NT2/D1 (cell line): ENCODE data around the gene DLX3.
A peak's percentile ranks its signal among the peaks of the same experiment; 100 is the strongest.

Source experiments
- DNase-seq: peaks from one replicate; pipeline ENCODE4 v3.0.0-alpha.2; 2011; ENCODE audit warnings: low read depth, low spot score
- H3K27me3 ChIP-seq: 2 replicates; pipeline ENCODE4 v1.6.0; 2011; ENCODE audit warnings: mild to moderate bottlenecking; ENCODE audit not compliant: insufficient read length, insufficient read depth
- H3K36me3 ChIP-seq: 2 replicates; pipeline ENCODE4 v1.6.1; 2011; ENCODE audit warnings: mild to moderate bottlenecking, low read length, mixed read lengths; ENCODE audit not compliant: insufficient read depth, insufficient read length
- H3K4me1 ChIP-seq: 2 replicates; pipeline ENCODE4 v1.5.1; 2011; ENCODE audit not compliant: insufficient read depth, insufficient read length
- H3K4me3 ChIP-seq: 2 replicates; pipeline ENCODE4 v1.5.1; 2011; ENCODE audit warnings: low read depth; ENCODE audit not compliant: insufficient read length
- H3K9ac ChIP-seq: 2 replicates; pipeline ENCODE4 v1.6.0; 2011; ENCODE audit warnings: low read depth; ENCODE audit not compliant: insufficient read length
- H3K9me3 ChIP-seq: 2 replicates; pipeline ENCODE4 v1.5.1; 2011; ENCODE audit warnings: mild to moderate bottlenecking, low read length; ENCODE audit not compliant: insufficient read depth
- SUZ12 ChIP-seq: IDR thresholded peaks from 2 replicates; pipeline ENCODE4 v1.6.1; 2011; ENCODE audit not compliant: insufficient read length, insufficient read depth; ENCODE audit errors: extremely low read depth
- YY1 ChIP-seq: IDR thresholded peaks from 2 replicates; pipeline ENCODE4 v1.6.1; 2011; ENCODE audit not compliant: insufficient read length, insufficient read depth
- ZNF274 ChIP-seq: IDR thresholded peaks from 2 replicates; pipeline ENCODE4 v1.6.1; 2011; ENCODE audit warnings: mild to moderate bottlenecking, low read depth, low read length

The DLX3 gene

GRCh38 chr17:49959183-49959935 is 35.7 kb downstream of the DLX3 start:
- H3K36me3 ChIP-seq, result no peaks in the 10 kb centered on the region
- peaks cover 15% of the 10 kb centered on the region for H3K4me1 ChIP-seq
- TF ChIP-seq YY1 (no peak), ZNF274 (no peak), SUZ12 (no peak)
- no peak overlapping the region for H3K9ac ChIP-seq
- peaks cover 39% of the 10 kb centered on the region for H3K27me3 ChIP-seq
- H3K4me3 ChIP-seq, result no peak overlapping the region
- no peaks in the 10 kb centered on the region for H3K9me3 ChIP-seq
- DNase-seq, result no peak

GRCh38 chr17:49958723-49959122 is 36.3 kb downstream of the DLX3 start:
- no peak for DNase-seq
- H3K27me3 ChIP-seq, result peaks cover 32% of the 10 kb centered on the region
- TF ChIP-seq ZNF274, result no peak
- no peak for TF ChIP-seq YY1
- TF ChIP-seq SUZ12, result no peak

GRCh38 chr17:49957350-49957749 is 37.7 kb downstream of the DLX3 start:
- Histone ChIP-seq H3K36me3 (no peaks in the 10 kb centered on the region), H3K9ac (no peak overlapping the region), H3K9me3 (no peaks in the 10 kb centered on the region), H3K27me3 (peaks cover 19% of the 10 kb centered on the region), H3K4me3 (no peak overlapping the region), H3K4me1 (peaks cover 13% of the 10 kb centered on the region)
- DNase-seq, result no peak
- TF ChIP-seq ZNF274 (no peak), SUZ12 (no peak), YY1 (no peak)

More at GRCh38 chr17:49958723-49959122, 36.3 kb downstream of the DLX3 start:
- Histone ChIP-seq H3K36me3 (no peaks in the 10 kb centered on the region), H3K9ac (no peak overlapping the region), H3K4me3 (no peak overlapping the region), H3K4me1 (peaks cover 16% of the 10 kb centered on the region), H3K9me3 (no peaks in the 10 kb centered on the region)

GRCh38 chr17:49956780-49957179 is 38.2 kb downstream of the DLX3 start:
- Histone ChIP-seq H3K4me3 (no peak overlapping the region), H3K9me3 (no peaks in the 10 kb centered on the region), H3K36me3 (no peaks in the 10 kb centered on the region), H3K9ac (no peak overlapping the region), H3K27me3 (peaks cover 15% of the 10 kb centered on the region), H3K4me1 (peaks cover 13% of the 10 kb centered on the region)
- no peak for TF ChIP-seq SUZ12
- TF ChIP-seq YY1, result no peak
- no peak for DNase-seq

GRCh38 chr17:49955157-49955556 is 39.9 kb downstream of the DLX3 start:
- H3K9ac ChIP-seq, result no peak overlapping the region
- H3K4me3 ChIP-seq, result no peak overlapping the region
- no peak for DNase-seq
- TF ChIP-seq YY1 (no peak), SUZ12 (no peak), ZNF274 (no peak)
- no peaks in the 10 kb centered on the region for H3K36me3 ChIP-seq
- H3K9me3 ChIP-seq, result no peaks in the 10 kb centered on the region
- peaks cover 18% of the 10 kb centered on the region for H3K4me1 ChIP-seq
- H3K27me3 ChIP-seq, result peaks cover 10% of the 10 kb centered on the region

GRCh38 chr17:49952912-49953497 is 42.0 kb downstream of the DLX3 start:
- TF ChIP-seq ZNF274 (no peak), YY1 (no peak), SUZ12 (no peak)
- DNase-seq, result no peak
- Histone ChIP-seq H3K4me1 (peaks cover 14% of the 10 kb centered on the region), H3K9me3 (no peaks in the 10 kb centered on the region), H3K4me3 (no peak overlapping the region), H3K9ac (no peak overlapping the region), H3K27me3 (peaks cover 10% of the 10 kb centered on the region), H3K36me3 (no peaks in the 10 kb centered on the region)

GRCh38 chr17:49952209-49952911 is 42.7 kb downstream of the DLX3 start:
- no peaks in the 10 kb centered on the region for H3K36me3 ChIP-seq
- TF ChIP-seq SUZ12 (no peak), YY1 (no peak), ZNF274 (no peak)
- no peak overlapping the region for H3K4me3 ChIP-seq
- no peaks in the 10 kb centered on the region for H3K9me3 ChIP-seq
- no peak overlapping the region for H3K9ac ChIP-seq
- H3K27me3 ChIP-seq, result peaks cover 9% of the 10 kb centered on the region
- peaks cover 14% of the 10 kb centered on the region for H3K4me1 ChIP-seq
- DNase-seq, result peak; percentile 73
